GM03348 (cell line): ENCODE data around the gene ATRNL1.
"Not testable (repeated sequence)": the region's sequence is repeated elsewhere in the genome, so short reads cannot be mapped to it uniquely, and the experiment has no call there.

Source experiments
- DNase-seq: peaks from one replicate; pipeline ENCODE4 v3.0.0; 2012; ENCODE audit warnings: low spot score

ATRNL1 gene

GRCh38 chr10:115222039-115222438 is 128.9 kb downstream of the ATRNL1 start:
- no peak for DNase-seq

- DNase-seq: no peak
Measured at GRCh38 chr10:115239761-115240160, 146.6 kb downstream of the ATRNL1 start.

- no peak for DNase-seq
Measured at GRCh38 chr10:115250784-115251183, 157.6 kb downstream of the ATRNL1 start.

GRCh38 chr10:115253765-115254164 is 160.6 kb downstream of the ATRNL1 start:
- DNase-seq: not testable (repeated sequence)

- DNase-seq: no peak
Measured at GRCh38 chr10:115272482-115272881, 179.3 kb downstream of the ATRNL1 start.

GRCh38 chr10:115278294-115278693 is 185.1 kb downstream of the ATRNL1 start:
- DNase-seq: no peak

GRCh38 chr10:115295213-115295805 is 202.1 kb downstream of the ATRNL1 start:
- no peak for DNase-seq

GRCh38 chr10:115300080-115300479 is 206.9 kb downstream of the ATRNL1 start:
- DNase-seq: no peak

- DNase-seq: not testable (repeated sequence)
Measured at GRCh38 chr10:115319669-115320068, 226.5 kb downstream of the ATRNL1 start.

- no peak for DNase-seq
Measured at GRCh38 chr10:115321360-115321759, 228.2 kb downstream of the ATRNL1 start.

- no peak for DNase-seq
Measured at GRCh38 chr10:115328331-115328730, 235.2 kb downstream of the ATRNL1 start.

- no peak for DNase-seq
Measured at GRCh38 chr10:115335366-115335765, 242.2 kb downstream of the ATRNL1 start.

- peak; percentile 63 for DNase-seq
Measured at GRCh38 chr10:115355162-115355760, 262.1 kb downstream of the ATRNL1 start.

- DNase-seq: not testable (repeated sequence)
Measured at GRCh38 chr10:115367920-115368319, 274.8 kb downstream of the ATRNL1 start.

GRCh38 chr10:115379064-115379463 is 285.9 kb downstream of the ATRNL1 start:
- no peak for DNase-seq

GRCh38 chr10:115384665-115385064 is 291.5 kb downstream of the ATRNL1 start:
- no peak for DNase-seq

- DNase-seq: no peak
Measured at GRCh38 chr10:115390607-115391006, 297.4 kb downstream of the ATRNL1 start.

GRCh38 chr10:115398026-115398425 is 304.9 kb downstream of the ATRNL1 start:
- no peak for DNase-seq

GRCh38 chr10:115402699-115403098 is 309.5 kb downstream of the ATRNL1 start:
- no peak for DNase-seq

- DNase-seq: not testable (repeated sequence)
Measured at GRCh38 chr10:115405838-115406237, 312.7 kb downstream of the ATRNL1 start.

GRCh38 chr10:115409347-115409746 is 316.2 kb downstream of the ATRNL1 start:
- no peak for DNase-seq

- DNase-seq: peak; percentile 5
Measured at GRCh38 chr10:115417585-115418265, 324.6 kb downstream of the ATRNL1 start.

- no peak for DNase-seq
Measured at GRCh38 chr10:115422624-115423023, 329.5 kb downstream of the ATRNL1 start.
